Measurements from ENCODE around the gene CEP104. TPM values are rescaled to one million over a fixed set of nuclear protein-coding genes. Genes with fewer than 3 reads are reported as not detected.

CEP104 gene
- total RNA-seq: 10 to 100 TPM; 16.7 to 36.4 (median 26.6) TPM
- long read RNA-seq: 0 reads

DNA sequence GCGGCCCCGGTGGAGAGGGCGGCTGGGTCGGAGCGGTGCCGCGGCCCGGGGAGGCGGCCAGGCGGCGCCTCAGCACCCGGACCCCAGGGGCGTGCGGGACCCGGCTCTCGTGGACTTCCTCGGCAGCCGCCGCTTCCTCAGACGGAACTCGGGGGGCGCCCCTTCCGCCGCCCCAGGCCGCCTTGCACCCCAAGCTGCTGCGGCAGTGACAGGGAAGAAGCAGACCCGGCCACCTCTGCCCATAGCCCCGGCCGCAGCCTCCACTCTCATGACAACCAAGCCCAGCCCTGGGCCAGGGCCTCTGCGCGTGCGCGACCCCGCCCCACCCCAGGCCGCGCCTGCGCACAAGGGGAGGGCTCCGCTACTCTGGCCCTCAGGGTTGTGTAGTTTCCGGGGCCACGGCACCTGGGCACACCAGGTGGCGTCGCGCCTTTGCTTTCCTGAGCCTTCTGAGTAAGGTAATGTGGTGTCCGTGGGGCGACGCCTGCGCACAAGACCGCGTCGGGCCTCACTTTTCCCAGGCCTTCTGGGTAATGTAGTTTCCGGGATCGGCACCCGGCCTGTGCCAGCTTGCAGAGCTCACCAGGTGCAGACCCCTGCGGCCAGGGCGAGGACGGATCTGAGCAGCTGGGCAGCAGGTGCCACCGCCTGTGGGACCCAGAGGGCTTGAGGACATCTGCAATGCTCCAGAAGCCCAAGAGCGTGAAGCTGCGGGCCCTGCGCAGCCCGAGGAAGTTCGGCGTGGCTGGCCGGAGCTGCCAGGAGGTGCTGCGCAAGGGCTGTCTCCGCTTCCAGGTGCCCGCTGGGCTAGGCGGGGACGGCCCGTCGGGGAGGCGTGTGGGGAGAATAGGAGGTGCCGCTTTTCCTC is at the start of gene CEP104, which contains the start of gene DFFB:
Gene CEP104 (minus strand): TSS at position 289 of the 868 bp plus-strand sequence. CDS start 4,804 bp downstream, outside the sequence.
Gene DFFB (plus strand): TSS at position 554 of the 868 bp plus-strand sequence. CDS start 128 bp downstream, at position 682.
- ATAC-seq (peak; percentile 94 to 98 (median 96)), DNase-seq (peak; percentile 95 to 98 (median 98))
- H3K27ac ChIP-seq: peak within 1 kb of the TSS; percentile 54 to 61 (median 56)
- TF ChIP-seq, protein P1, sequence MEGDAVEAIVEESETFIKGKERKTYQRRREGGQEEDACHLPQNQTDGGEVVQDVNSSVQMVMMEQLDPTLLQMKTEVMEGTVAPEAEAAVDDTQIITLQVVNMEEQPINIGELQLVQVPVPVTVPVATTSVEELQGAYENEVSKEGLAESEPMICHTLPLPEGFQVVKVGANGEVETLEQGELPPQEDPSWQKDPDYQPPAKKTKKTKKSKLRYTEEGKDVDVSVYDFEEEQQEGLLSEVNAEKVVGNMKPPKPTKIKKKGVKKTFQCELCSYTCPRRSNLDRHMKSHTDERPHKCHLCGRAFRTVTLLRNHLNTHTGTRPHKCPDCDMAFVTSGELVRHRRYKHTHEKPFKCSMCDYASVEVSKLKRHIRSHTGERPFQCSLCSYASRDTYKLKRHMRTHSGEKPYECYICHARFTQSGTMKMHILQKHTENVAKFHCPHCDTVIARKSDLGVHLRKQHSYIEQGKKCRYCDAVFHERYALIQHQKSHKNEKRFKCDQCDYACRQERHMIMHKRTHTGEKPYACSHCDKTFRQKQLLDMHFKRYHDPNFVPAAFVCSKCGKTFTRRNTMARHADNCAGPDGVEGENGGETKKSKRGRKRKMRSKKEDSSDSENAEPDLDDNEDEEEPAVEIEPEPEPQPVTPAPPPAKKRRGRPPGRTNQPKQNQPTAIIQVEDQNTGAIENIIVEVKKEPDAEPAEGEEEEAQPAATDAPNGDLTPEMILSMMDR (IDR thresholded peaks at IDR 0.05): peak; percentile 28 to 60 (median 53)
- TF ChIP-seq POLR2A (IDR thresholded peaks at IDR 0.05): peak; percentile 73
- intact Hi-C loops (cut with DNase I): loop anchor here in 1 of 2 donors (5.0 kb wide), 1 partner anchor 40 kb away; no protein-coding TSS in a partner anchor
- H3K36me3 ChIP-seq: no peaks in the 10 kb centered on the region
- H3K4me1 ChIP-seq: peaks cover 0 to 19% (median 9%) of the 10 kb centered on the region in 4 donors
- H3K9me3 ChIP-seq: no peaks in the 10 kb centered on the region
- WGBS (ENCODE audit: insufficient coverage, low coverage, low lambda C conversion rate, missing lambda C conversion rate): 0% methylated on average over 12 of the region's 73 CpGs
- no peaks in the 10 kb centered on the region for H3K27me3 ChIP-seq
- peak within 1 kb of the TSS; percentile 60 to 82 (median 75) for H3K4me3 ChIP-seq

DNA sequence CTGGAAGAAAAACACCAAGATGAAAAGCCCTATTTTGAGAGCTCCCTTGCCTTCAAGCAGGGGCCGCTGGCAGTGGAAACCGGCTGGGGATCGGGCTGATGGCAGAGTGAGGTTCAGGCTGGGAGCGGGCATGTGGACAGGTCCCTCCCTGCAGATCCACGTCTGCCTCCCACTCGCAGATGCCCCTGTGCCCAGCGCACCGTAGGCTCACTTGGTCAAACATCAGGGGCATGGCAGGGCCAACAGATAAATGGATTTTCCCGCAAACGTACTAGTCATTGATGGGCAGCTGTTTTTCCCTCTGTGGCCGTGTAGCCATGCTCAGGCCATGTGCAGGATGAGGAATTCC is 49.6 kb upstream of the CEP104 start:
- H3K27me3 ChIP-seq: no peaks in the 10 kb centered on the region
- H3K4me3 ChIP-seq: no peak overlapping the region
- peaks cover 0 to 25% (median 13%) of the 10 kb centered on the region in 4 donors for H3K4me1 ChIP-seq
- no peaks in the 10 kb centered on the region for H3K36me3 ChIP-seq
- ATAC-seq (no peak), DNase-seq (peak in 1 of 3 donors; percentile 48)
- intact Hi-C loops (cut with DNase I): no loop called here
- no CpG with 5 or more reads among the region's 11 CpGs for WGBS (ENCODE audit: insufficient coverage, low coverage, low lambda C conversion rate, missing lambda C conversion rate)
- H3K9me3 ChIP-seq: no peaks in the 10 kb centered on the region
- H3K27ac ChIP-seq: no peak overlapping the region
- TF ChIP-seq, protein P1 (IDR thresholded peaks at IDR 0.05): no peak
- TF ChIP-seq POLR2A (IDR thresholded peaks at IDR 0.05): no peak

DNA sequence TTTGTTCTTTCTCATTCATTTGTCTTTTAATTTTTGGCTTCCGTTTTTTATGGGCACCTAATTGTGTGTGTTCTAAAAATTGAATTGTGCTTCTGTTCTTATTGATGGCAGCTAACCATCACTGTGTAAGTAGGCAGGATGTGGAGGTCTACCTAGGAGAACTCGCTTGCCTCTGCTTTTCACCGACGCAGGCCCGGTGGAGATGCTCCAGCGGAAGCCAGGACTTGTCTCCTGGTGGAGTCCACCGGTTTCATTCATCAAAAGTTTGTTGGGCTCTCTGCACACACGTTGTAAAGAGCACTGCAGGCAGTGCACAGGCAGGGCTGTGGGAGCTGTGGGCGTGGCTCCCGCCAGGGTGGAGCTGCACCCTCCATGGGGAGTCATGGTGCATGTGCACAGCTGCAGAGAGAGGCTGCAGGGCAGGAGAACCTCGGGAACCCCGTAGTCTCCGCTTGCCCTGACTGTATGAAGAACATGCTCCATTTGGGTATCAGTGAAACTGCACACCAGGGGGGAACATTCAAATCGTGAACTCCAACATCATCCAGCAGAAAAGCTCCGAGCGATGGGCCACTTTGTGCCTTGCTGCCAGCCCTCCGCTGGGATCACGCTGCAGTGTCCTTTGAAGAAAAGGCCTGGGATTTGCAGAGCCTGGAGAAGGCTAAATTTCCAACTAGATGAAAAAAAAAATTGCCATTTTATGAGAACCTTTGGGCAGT is 49.1 kb upstream of the CEP104 start:
- WGBS (ENCODE audit: insufficient coverage, low coverage, low lambda C conversion rate, missing lambda C conversion rate): 90% methylated on average over 16 of the region's 18 CpGs
- Histone ChIP-seq H3K36me3 (no peaks in the 10 kb centered on the region), H3K4me3 (no peak overlapping the region), H3K9me3 (no peaks in the 10 kb centered on the region), H3K27me3 (no peaks in the 10 kb centered on the region), H3K27ac (no peak overlapping the region), H3K4me1 (peaks cover 0 to 29% (median 15%) of the 10 kb centered on the region in 4 donors)
- DNase-seq (peak in 1 of 3 donors; percentile 31), ATAC-seq (no peak)
- intact Hi-C loops (cut with DNase I): no loop called here
- no peak for TF ChIP-seq POLR2A (IDR thresholded peaks at IDR 0.05)
- TF ChIP-seq, protein P1 (IDR thresholded peaks at IDR 0.05): no peak

DNA sequence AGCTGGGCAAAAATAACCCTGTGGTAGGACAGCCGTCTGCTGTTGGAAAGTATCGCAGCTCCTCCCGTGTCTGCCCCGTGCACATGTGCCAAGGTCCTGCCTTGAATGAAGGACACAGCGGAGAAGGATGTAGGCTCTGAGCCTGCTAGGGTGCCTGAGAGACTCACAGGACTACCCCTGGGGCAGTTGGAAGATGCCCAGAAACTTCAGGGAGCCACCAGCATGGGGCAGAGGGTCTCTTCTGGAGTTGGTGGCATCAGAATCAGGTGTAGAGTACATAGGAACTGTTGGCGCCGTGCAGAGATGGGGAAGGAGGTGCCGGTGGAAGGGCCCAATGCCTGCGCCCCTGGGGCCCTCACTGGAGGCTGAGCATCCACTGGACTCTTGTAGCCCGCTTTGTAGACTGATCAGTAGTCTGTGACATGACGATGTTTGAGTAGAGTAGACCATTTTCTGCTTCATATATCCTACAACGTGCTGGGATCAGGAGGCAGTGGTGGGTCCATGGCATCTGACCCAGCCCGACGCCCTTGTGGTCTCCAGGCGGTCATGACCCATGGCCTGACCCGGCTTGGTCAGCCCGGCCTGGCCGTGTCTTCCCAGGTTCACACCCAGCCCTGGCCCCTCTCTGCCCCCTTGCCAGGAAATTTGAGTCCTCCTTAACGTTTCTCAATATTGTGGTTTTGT is 48.4 kb upstream of the CEP104 start:
- Histone ChIP-seq H3K4me3 (no peak overlapping the region), H3K4me1 (peaks cover 0 to 29% (median 15%) of the 10 kb centered on the region in 4 donors), H3K27ac (no peak overlapping the region), H3K9me3 (no peaks in the 10 kb centered on the region), H3K36me3 (no peaks in the 10 kb centered on the region), H3K27me3 (no peaks in the 10 kb centered on the region)
- DNase-seq: peak in 1 of 3 donors; percentile 38
- intact Hi-C loops (cut with DNase I): no loop called here
- ATAC-seq: no peak
- 87% methylated on average over 6 of the region's 19 CpGs for WGBS (ENCODE audit: insufficient coverage, low coverage, low lambda C conversion rate, missing lambda C conversion rate)
- TF ChIP-seq, protein P1 (IDR thresholded peaks at IDR 0.05): no peak
- TF ChIP-seq POLR2A (IDR thresholded peaks at IDR 0.05): no peak
